HuH-7 (cell line): ENCODE results near the gene EIF4G2.

Experiments used
- DNase-seq: peaks from one replicate; pipeline ENCODE4 v3.0.0; 2011; ENCODE audit warnings: low spot score

EIF4G2 gene

DNA sequence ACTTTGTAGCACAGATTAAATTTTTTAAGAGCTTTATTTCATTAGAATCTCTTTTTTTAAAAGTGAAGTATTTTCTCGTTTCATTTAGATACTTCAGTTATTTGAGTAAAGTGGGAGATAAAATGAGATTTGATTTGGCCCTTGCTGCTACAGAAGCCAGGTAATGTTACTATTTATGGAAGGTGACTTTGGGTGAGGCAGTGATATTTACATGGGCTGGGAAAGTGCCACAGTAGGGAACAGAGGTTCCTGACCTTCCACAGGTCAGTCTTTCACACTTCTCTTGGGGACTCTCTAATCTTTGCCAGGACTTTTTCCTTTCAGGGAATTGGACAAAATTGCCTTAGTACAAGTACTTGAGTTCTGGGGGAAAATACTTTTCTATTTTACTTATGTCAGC, 37.3 kb downstream of the EIF4G2 start:
- DNase-seq = no peak

DNA sequence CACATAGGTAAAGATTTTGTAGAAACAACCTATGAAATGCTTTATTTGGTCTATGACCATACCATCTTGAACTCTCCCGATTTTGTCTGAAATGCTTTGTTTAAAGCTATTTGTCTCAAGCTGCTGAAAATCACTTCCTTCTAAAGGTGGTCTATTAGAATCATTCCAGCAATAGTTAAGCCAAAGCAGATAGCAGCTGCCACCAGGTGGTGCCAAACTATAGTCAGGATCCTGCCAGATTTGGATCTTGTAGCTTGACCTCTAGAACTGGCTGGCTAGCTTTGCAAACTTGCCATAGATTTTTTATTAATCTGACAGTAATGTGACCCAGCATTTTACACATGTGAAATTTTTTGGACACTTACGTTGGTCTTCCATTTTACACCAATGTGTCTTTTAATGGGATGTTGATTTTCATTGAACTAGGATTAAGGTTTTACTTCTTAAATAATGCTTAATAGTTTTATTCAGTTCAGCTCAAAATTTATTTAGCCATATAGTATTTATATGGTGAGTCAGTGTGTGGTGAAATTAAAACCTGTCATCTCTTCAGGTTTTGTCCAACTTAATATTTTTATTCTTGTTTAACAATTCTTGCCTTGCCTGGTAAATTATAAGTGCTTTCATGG, 38.0 kb downstream of the EIF4G2 start:
- peak; percentile 36 for DNase-seq

DNA sequence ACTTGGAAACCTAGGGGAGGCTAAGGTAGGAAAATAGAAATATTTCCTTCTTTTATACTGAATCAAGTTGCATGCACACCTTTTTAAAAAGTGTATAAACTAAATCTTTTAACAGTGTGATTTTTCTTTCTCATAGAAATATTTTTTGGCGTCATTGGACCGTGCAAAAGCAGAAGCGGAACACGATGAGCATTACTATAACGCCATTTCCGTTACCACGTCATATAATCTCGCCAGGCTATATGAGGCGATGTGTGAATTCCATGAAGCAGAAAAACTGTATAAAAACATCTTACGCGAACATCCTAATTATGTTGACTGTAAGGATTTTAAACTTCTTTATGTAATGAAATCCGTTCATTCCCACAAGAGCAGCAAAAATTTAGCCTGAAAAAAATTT, 44.3 kb downstream of the EIF4G2 start:
- DNase-seq = no peak

DNA sequence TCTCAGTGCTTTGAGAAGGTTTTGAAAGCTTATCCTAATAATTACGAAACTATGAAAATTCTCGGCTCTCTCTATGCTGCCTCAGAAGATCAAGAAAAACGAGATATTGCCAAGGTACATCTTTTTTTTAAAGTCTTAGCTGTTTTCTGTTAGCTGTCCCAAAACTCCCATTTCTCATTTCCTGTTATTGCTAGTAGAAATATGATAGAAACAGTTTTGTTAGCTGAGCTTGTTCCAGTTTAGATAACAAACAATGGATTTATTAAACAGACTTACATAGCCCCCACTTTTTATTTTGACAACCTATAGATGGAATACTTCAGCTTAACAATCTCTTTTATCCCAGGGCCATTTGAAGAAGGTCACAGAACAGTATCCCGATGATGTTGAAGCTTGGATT, 45.0 kb downstream of the EIF4G2 start:
- DNase-seq = no peak

DNA sequence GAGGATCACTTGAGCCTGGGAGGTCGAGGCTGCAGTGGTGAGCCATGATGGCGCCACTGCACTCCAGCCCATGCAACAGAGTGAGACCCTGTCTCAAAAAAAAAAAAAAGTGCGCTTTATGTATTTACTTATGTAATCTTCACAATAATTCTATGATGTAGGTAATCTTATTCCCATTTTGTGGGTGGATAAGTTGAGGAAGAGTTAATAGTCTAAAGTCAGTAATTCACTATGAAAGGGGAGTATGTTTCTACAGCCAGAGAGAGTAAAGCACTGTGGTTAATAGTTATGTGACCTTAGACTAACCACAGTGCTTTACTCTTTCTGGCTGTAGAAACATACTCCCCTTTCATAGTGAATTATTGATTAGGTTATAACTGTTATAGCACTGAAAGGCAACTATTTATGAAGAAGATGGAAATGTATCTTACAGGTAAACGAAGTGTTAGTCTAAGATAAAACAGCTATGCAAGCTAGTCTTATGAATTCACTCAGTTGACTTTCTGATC, 45.8 kb downstream of the EIF4G2 start:
- no peak for DNase-seq

- DNase-seq = no peak
Measured at GRCh38 chr11:10762185-10762584, 46.5 kb downstream of the EIF4G2 start.

DNA sequence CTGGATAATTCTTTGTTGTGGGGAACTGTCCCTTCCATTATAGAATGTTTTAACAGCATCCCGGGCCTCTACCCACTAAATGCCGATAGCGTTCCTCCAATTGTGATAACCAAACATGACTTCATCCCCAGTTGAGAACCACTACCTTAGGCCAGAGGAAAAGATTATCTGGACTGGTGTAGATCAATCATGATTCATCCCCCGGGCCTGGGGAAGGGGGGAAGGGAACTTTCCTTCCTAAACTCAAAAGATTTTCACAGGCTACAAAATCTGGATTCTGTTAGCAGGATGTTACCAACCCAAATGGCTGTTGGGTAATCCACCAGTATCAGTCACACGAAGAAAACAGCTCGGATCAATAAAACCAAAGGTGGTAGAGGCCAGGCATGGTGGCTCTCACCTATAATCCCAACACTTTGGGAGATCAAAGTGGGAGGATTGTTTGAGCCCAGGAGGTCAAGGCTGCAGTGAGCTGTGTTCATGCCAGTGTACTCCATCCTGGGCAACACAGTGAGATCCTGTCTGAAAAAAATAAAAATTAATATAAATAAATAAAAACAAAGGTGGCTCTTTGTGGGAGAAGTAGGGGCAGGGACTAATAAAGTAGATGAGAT, 47.5 kb downstream of the EIF4G2 start:
- no peak for DNase-seq

GRCh38 chr11:10758957-10759356, 49.8 kb downstream of the EIF4G2 start:
- DNase-seq = no peak

DNA sequence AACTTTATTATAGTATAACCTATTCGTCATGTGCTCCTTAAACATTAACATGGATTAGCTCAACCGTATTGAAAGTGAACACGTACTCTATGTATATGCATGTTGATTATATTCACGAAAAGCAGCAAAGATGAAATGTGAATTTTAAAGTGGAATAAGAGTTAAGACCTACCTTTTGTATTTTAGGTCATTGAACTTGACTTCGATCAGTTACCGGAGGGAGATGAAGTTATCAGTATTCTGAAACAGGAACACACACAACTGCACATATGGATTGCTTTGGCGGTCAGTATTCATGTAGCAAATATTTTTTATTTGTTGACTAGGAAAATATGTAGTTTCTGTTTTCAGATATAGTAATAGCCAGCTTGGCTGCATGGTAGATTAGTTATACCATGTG, 56.2 kb downstream of the EIF4G2 start:
- no peak for DNase-seq

- DNase-seq = no peak
Measured at GRCh38 chr11:10752061-10752460, 56.7 kb downstream of the EIF4G2 start.

DNA sequence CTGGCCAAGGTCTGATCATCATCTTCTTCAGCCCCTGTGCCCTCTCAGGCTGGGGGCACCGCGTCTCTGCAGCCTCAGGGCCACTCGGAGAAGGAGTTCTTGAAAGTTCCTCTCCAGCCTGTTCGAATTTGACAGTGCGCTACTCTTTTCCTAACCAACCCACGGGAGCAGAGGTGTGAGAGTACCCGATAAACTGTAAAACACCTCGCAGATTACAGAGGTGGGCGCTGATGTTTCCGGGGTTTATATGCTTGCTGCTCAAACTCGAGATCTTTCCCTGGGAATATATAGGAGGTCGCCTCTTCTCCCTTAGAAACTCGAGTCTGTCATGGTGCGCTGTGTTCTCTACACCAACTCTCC, 57.2 kb downstream of the EIF4G2 start:
- DNase-seq = no peak

- DNase-seq = peak; percentile 78
Measured at GRCh38 chr11:10750838-10751580, 57.7 kb downstream of the EIF4G2 start, which contains the start of gene CTR9. Gene CTR9 (plus strand): TSS chr11:10751246. CDS start chr11:10751413, 167 bp downstream.

DNA sequence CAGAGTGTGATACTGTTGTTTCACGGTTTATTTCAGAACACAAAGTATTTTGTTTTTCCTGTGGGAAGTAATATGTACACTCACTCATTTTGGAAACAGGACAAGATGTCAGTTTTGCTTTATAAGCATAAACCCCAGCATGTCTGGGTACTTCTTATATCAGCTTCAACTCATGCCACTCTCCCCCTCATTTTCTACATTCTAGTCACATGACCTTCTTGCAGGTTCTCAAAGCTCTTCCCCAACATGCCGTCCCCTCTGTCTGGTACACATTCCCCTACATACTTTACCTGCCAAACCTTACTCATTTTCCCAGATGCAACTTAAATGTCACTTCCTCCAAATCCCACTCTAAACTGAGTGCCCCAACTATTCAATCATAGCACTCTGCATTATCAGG, 59.2 kb downstream of the EIF4G2 start:
- DNase-seq = no peak

DNA sequence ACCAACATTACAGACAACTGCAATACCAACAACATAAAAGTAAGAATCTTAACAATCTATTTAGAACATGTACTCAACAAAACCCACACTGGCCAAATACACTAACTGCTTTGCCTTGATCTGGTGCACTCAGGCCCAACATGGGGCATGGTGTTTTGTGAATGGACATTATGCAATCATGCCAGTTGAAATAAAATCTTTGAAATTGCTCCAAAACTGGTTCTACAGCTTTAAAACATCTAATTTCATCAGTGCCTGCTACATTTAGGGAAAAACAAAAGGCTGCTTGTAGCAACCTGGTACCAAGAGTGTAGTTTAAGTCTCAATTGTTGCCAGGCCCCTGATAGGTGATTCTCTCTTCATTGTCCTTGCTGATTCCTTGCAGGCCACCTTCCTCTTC, 61.0 kb downstream of the EIF4G2 start:
- no peak for DNase-seq
